Glutamatergic neuron (in vitro differentiated cells): ENCODE results near the gene IL1B. TPM values are rescaled to one million over a fixed set of nuclear protein-coding genes. Genes with fewer than 3 reads are reported as not detected.

Experiments used
- DNase-seq: peaks from one replicate; pipeline ENCODE4 v3.0.0; 2022
- H3K27ac Mint-ChIP-seq: one replicate; pipeline ENCODE4 v1.8.0; 2020; ENCODE audit warnings: mild to moderate bottlenecking, mixed read lengths, inconsistent platforms; ENCODE audit not compliant: unreplicated experiment
- H3K27me3 Mint-ChIP-seq: one replicate; pipeline ENCODE4 v1.8.0; 2020; ENCODE audit warnings: mild to moderate bottlenecking, moderate library complexity, mixed read lengths, inconsistent platforms; ENCODE audit not compliant: unreplicated experiment
- H3K36me3 Mint-ChIP-seq: one replicate; pipeline ENCODE4 v1.8.0; 2020; ENCODE audit warnings: mild to moderate bottlenecking, mixed read lengths, inconsistent platforms; ENCODE audit not compliant: unreplicated experiment
- H3K4me1 Mint-ChIP-seq: one replicate; pipeline ENCODE4 v1.8.0; 2020; ENCODE audit warnings: mild to moderate bottlenecking, low read depth, mixed read lengths, inconsistent platforms; ENCODE audit not compliant: unreplicated experiment
- H3K4me3 Mint-ChIP-seq: one replicate; pipeline ENCODE4 v1.8.0; 2020; ENCODE audit warnings: mild to moderate bottlenecking, mixed read lengths, inconsistent platforms; ENCODE audit not compliant: unreplicated experiment
- H3K9me3 Mint-ChIP-seq: one replicate; pipeline ENCODE4 v1.8.0; 2020; ENCODE audit warnings: mild to moderate bottlenecking, moderate library complexity, mixed read lengths, inconsistent platforms; ENCODE audit not compliant: unreplicated experiment
- total RNA-seq: library from RNA; stranded (reverse); fragmentation: NEBNext Ultra II Directional; extraction: Animal tissue kit (Norgen Biotek cat#: 25700); gene quantifications from one replicate; pipeline ENCODE4 v1.2.1, GENCODE V29; 2021; ENCODE audit not compliant: unreplicated experiment
- TF ChIP-seq, protein P1 (sequence below): fragments of 200-600 bp; sonication (generic); IDR thresholded peaks from one replicate; pipeline ENCODE4 v1.5.0; 2021; ENCODE audit not compliant: partially characterized antibody, unreplicated experiment

Gene IL1B
- total RNA-seq, 1 donor from 2014 or later: not detected

DNA sequence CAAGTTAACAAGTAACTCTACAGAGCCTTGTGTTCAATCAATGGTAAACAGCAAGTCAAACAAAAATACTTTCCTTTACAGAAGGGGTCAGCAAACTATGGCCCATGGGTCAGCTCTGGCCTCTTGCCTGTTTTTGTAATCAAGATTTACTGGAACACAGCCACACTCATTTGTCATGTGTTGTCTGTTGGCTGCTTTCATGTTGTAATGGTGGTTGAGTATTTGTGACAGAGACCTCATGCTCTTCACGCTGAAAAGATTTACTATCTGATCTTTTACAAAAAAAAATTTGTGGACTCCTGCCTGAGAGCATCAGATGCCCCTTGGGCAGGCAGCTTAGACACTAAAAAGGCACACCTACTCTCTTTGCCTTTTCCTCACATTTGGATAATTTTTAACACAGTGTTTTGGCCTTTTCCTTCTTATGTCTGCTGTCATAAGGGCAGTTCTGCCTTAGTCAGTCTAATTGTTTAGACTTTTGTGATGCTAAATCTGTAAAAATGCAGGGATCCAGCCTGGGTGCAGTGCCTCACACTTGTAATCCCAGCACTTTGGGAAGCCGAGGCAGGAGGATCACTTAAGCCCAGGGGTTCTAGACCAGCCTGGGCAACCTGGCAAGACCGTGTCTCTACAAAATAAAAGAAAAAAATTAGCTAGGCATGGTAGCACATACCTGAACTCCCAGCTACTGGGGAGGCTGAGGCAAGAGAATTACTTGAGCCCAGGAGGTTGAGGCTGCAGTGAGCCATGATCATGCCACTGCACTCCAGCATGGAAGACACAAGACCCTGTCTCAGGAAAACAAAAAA, 18.3 kb downstream of the IL1B start:
- H3K27me3 Mint-ChIP-seq: peaks cover 2% of the 10 kb centered on the region
- H3K9me3 Mint-ChIP-seq: peaks cover 2% of the 10 kb centered on the region
- H3K36me3 Mint-ChIP-seq: no peaks in the 10 kb centered on the region
- peaks cover 4% of the 10 kb centered on the region for H3K4me1 Mint-ChIP-seq
- H3K4me3 Mint-ChIP-seq: no peak overlapping the region
- no peak for DNase-seq
- H3K27ac Mint-ChIP-seq: no peak overlapping the region
- TF ChIP-seq, protein P1, sequence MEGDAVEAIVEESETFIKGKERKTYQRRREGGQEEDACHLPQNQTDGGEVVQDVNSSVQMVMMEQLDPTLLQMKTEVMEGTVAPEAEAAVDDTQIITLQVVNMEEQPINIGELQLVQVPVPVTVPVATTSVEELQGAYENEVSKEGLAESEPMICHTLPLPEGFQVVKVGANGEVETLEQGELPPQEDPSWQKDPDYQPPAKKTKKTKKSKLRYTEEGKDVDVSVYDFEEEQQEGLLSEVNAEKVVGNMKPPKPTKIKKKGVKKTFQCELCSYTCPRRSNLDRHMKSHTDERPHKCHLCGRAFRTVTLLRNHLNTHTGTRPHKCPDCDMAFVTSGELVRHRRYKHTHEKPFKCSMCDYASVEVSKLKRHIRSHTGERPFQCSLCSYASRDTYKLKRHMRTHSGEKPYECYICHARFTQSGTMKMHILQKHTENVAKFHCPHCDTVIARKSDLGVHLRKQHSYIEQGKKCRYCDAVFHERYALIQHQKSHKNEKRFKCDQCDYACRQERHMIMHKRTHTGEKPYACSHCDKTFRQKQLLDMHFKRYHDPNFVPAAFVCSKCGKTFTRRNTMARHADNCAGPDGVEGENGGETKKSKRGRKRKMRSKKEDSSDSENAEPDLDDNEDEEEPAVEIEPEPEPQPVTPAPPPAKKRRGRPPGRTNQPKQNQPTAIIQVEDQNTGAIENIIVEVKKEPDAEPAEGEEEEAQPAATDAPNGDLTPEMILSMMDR: no peak

- Mint-ChIP-seq H3K4me1 (peaks cover 4% of the 10 kb centered on the region), H3K36me3 (no peaks in the 10 kb centered on the region), H3K27ac (no peak overlapping the region), H3K4me3 (no peak overlapping the region), H3K27me3 (no peaks in the 10 kb centered on the region), H3K9me3 (no peaks in the 10 kb centered on the region)
- DNase-seq: no peak
- TF ChIP-seq, protein P1: no peak
Observed at GRCh38 chr2:112817082-112817689, 19.4 kb downstream of the IL1B start.

DNA sequence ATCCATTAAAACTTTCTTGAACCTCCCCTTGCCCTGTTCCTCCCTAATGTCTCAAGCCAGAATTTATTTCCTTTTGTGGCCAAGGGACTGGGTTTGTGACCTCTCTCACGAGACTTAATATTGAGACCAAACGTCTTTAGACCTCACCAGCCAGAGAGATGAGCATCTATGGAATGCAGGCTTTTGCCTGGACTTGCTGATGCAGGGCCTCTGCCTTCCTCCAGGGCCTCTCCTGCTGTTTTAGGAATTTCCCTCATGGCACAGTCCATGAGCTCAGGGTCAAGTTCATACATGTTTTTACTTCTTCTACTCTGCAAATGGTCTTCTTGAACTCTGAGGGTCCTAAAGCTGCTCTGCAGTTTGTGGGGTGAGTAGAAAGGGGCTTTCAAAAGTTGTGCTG, 22.3 kb downstream of the IL1B start:
- H3K27ac Mint-ChIP-seq: no peak overlapping the region

DNA sequence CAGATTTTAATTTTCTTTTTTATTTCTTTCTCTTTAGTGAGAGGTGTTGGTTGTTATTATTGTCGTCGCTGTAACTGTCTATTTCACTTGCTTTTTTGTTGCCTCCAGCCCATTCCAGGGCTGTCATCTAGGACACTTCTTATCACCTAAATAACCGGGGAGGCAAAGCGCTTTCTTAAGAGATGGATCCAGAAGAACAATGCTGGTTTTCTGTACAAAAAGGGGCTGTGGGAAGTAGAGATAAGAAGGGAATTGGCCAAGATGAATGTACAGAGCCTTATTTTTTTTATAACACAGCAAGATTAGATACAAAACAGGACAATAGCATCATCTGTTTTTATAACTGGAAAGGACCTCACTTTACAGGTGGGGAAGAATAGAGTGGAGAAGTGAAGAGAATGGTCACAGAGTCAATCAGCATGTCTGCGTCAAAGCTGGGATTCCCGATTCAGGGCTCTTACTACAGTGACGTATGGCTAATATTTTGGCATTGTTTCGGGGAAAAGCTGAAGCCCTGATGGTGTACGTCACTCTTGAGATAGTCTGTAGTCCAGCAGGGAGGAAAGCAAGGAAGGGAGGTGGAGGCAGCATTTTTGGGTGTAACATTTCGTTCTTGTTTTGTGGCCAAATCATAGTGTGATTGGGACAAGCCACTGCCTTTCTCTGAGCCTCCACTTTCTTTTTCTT, 23.2 kb downstream of the IL1B start:
- Mint-ChIP-seq H3K4me1 (peaks cover 4% of the 10 kb centered on the region), H3K27me3 (no peaks in the 10 kb centered on the region), H3K4me3 (no peak overlapping the region), H3K27ac (no peak overlapping the region), H3K36me3 (no peaks in the 10 kb centered on the region), H3K9me3 (no peaks in the 10 kb centered on the region)
- no peak for DNase-seq
- TF ChIP-seq, protein P1: no peak

More for the DNA sequence above, 22.3 kb downstream of the IL1B start:
- no peaks in the 10 kb centered on the region for H3K36me3 Mint-ChIP-seq
- no peaks in the 10 kb centered on the region for H3K27me3 Mint-ChIP-seq
- TF ChIP-seq, protein P1: no peak
- H3K4me3 Mint-ChIP-seq: no peak overlapping the region
- peaks cover 4% of the 10 kb centered on the region for H3K4me1 Mint-ChIP-seq
- H3K9me3 Mint-ChIP-seq: no peaks in the 10 kb centered on the region
- no peak for DNase-seq
